Measurements from ENCODE around the gene TOR4A.
"Not testable (repeated sequence)": the region's sequence is repeated elsewhere in the genome, so short reads cannot be mapped to it uniquely, and the experiment has no call there.

The TOR4A gene

GRCh38 chr9:137235424-137236237 is 41.9 kb upstream of the TOR4A start:
- Mint-ChIP-seq H3K4me1 (ENCODE audit: low read depth) (peaks cover 8% of the 10 kb centered on the region), H3K27me3 (no peaks in the 10 kb centered on the region), H3K4me3 (no peak overlapping the region), H3K27ac (no peak overlapping the region), H3K36me3 (no peaks in the 10 kb centered on the region), H3K9me3 (ENCODE audit: low read depth) (no peaks in the 10 kb centered on the region)

DNA sequence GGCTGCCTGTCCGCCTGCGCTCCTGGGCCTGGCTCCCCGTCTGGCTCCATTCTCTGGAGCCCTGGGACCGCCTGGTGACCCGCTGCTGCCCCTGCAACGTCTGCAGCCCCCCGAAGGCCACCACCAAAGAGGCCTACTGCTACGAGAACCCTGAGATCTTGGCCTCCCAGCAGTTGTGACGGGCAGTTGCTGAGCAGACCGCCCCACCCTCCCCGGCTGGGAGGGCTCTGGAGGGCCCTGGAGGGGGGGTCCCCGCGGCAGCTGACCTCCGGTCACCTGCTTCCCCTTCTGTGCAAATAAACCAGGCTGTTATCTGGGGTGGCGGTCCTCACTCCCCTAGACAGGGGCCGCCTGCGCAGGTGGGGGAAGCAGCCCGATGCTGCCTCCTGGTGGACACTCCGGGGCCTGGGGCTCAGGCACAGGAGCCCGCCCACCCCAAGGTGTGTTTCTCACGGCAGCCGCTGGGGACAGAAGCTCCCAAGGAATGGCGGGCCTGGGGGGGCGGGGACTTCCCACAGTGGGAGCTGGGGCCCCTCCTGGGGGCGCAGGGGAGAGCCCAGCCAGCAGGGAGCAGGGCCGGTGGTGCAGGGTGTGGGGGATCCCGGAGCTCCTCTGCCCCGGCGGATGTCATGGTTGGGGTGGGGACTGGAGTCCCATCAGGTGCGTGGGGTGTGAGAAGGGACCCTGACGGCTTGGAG is 41.1 kb upstream of the TOR4A start:
- H3K27me3 Mint-ChIP-seq = no peaks in the 10 kb centered on the region
- no peak overlapping the region for H3K4me3 Mint-ChIP-seq
- H3K4me1 Mint-ChIP-seq (ENCODE audit: low read depth) = peaks cover 10% of the 10 kb centered on the region
- H3K27ac Mint-ChIP-seq = no peak overlapping the region
- H3K9me3 Mint-ChIP-seq (ENCODE audit: low read depth) = no peaks in the 10 kb centered on the region
- H3K36me3 Mint-ChIP-seq = no peaks in the 10 kb centered on the region

DNA sequence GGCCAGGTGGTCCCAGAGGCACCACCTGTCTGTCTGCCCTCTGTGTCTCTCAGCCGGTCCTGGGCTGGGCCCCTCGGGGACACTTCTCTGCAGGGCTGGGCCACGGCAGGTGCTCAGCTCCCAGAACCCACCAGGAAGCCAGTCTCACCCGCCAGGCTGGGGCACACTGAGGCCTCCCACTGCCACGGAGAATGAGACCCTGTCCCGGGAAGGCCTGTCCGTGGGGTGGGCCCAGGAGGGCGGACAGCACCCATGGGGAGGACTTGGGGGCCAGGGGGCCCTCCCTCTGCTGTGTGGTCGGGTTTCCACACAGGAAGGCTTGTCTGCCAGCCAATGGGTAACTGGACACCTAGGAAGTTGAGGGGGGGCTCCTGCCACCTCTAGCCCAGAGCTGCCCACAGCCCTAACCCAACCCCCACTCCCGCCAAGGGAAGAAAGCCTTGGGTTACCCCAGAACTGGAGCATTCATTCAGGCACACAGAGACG is 40.5 kb upstream of the TOR4A start:
- Mint-ChIP-seq H3K4me1 (ENCODE audit: low read depth) (peaks cover 10% of the 10 kb centered on the region), H3K27ac (no peak overlapping the region), H3K9me3 (ENCODE audit: low read depth) (no peaks in the 10 kb centered on the region)

GRCh38 chr9:137237759-137238726 is 39.5 kb upstream of the TOR4A start:
- no peak overlapping the region for H3K4me3 Mint-ChIP-seq
- H3K9me3 Mint-ChIP-seq (ENCODE audit: low read depth) = no peaks in the 10 kb centered on the region
- no peaks in the 10 kb centered on the region for H3K27me3 Mint-ChIP-seq
- H3K4me1 Mint-ChIP-seq (ENCODE audit: low read depth) = peaks cover 20% of the 10 kb centered on the region
- peaks cover 4% of the 10 kb centered on the region for H3K36me3 Mint-ChIP-seq
- H3K27ac Mint-ChIP-seq = no peak overlapping the region

More for the DNA sequence above, 40.5 kb upstream of the TOR4A start:
- Mint-ChIP-seq H3K36me3 (no peaks in the 10 kb centered on the region), H3K27me3 (no peaks in the 10 kb centered on the region), H3K4me3 (no peak overlapping the region)

DNA sequence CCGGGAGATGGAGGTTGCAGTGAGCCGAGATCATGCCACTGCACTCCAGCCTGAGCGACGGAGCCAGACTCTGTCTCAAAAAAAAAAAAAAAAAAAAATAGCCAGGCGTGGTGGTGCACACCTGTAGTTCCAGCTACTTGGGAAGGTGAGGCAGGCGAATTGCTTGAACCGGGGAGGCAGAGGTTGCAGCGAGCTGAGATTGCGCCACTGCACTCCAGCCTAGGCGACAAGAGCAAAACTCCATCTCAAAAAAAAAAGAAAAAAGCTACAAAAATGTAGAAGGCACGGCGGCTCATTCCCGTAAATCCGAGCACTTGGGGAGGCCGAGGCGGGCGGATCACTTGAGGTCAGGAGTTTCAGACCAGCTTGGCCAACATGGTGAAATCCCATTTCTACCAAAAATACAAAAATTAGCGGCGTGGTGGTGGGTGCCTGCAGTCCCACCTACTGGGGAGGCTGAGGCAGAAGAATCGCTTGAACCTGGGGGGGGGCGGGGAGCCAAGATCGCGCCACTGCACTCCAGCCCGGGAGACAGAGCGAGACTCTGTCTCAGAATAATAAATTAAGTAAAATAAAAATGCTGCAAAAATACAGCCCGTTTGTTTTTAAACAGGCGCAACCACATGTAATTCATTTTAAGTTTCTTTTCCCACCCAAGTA is 37.9 kb upstream of the TOR4A start:
- Mint-ChIP-seq H3K4me3 (peak overlapping the region; percentile 80), H3K4me1 (ENCODE audit: low read depth) (peaks cover 20% of the 10 kb centered on the region), H3K27ac (peak overlapping the region; percentile 54)
- H3K9me3 Mint-ChIP-seq (ENCODE audit: low read depth); H3K36me3 Mint-ChIP-seq; H3K27me3 Mint-ChIP-seq: not testable (repeated sequence)

- H3K4me1 Mint-ChIP-seq (ENCODE audit: low read depth) = peaks cover 20% of the 10 kb centered on the region
Observed at GRCh38 chr9:137240318-137240840, 37.1 kb upstream of the TOR4A start.

DNA sequence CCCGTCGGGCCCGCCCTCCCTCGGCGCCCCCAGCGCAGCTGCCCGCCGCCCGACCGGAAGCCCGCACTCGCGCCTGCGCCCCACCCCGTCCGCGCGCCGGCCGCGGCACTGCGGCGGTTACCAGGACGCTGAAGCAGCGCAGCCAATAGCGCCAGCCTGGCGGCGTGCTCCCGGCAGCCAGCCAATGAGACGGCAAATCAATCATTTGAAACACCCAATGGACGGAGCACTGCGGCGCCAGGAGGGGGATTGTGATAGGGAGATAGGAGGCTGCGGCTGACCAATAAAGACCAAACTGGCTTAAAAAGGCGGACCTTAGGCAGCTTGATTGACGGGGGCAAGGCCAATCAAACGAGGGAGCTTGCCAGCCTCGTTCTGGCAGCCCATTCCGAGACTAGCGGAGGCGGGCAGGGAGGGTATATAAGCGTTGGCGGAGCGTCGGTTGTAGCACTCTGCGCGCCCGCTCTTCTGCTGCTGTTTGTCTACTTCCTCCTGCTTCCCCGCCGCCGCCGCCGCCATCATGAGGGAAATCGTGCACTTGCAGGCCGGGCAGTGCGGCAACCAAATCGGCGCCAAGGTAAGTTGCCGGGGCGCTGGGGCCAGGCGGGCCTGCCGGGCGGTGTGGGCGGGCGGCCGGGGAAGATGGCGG is 36.6 kb upstream of the TOR4A start, which contains the start of gene TUBB4B:
TUBB4B (plus strand) TSS at position 447 of the 649 bp plus-strand sequence; CDS start at position 521, 74 bp downstream.
- H3K27me3 Mint-ChIP-seq = no peaks in the 10 kb centered on the region
- H3K4me3 Mint-ChIP-seq = peak within 1 kb of the TSS; percentile 93
- H3K9me3 Mint-ChIP-seq (ENCODE audit: low read depth) = no peaks in the 10 kb centered on the region
- peaks cover 4% of the 10 kb centered on the region for H3K36me3 Mint-ChIP-seq
- peak within 1 kb of the TSS; percentile 87 for H3K27ac Mint-ChIP-seq
- H3K4me1 Mint-ChIP-seq (ENCODE audit: low read depth) = peaks cover 20% of the 10 kb centered on the region

More at GRCh38 chr9:137240318-137240840, 37.1 kb upstream of the TOR4A start:
- no peak overlapping the region for H3K27ac Mint-ChIP-seq
- H3K9me3 Mint-ChIP-seq (ENCODE audit: low read depth) = no peaks in the 10 kb centered on the region
- H3K27me3 Mint-ChIP-seq = no peaks in the 10 kb centered on the region
- H3K4me3 Mint-ChIP-seq = peak overlapping the region; percentile 80
- peaks cover 4% of the 10 kb centered on the region for H3K36me3 Mint-ChIP-seq

- H3K4me3 Mint-ChIP-seq = peak overlapping the region; percentile 93
- peaks cover 20% of the 10 kb centered on the region for H3K4me1 Mint-ChIP-seq (ENCODE audit: low read depth)
- H3K27me3 Mint-ChIP-seq = no peaks in the 10 kb centered on the region
- H3K27ac Mint-ChIP-seq = no peak overlapping the region
- no peaks in the 10 kb centered on the region for H3K9me3 Mint-ChIP-seq (ENCODE audit: low read depth)
- H3K36me3 Mint-ChIP-seq = peaks cover 4% of the 10 kb centered on the region
Observed at GRCh38 chr9:137241490-137242268, 35.8 kb upstream of the TOR4A start.

- no peaks in the 10 kb centered on the region for H3K27me3 Mint-ChIP-seq
- H3K4me1 Mint-ChIP-seq (ENCODE audit: low read depth) = peaks cover 18% of the 10 kb centered on the region
- peaks cover 4% of the 10 kb centered on the region for H3K36me3 Mint-ChIP-seq
Observed at GRCh38 chr9:137242269-137243203, 35.0 kb upstream of the TOR4A start.

GRCh38 chr9:137243266-137243625 is 34.3 kb upstream of the TOR4A start:
- not testable (repeated sequence) for H3K36me3 Mint-ChIP-seq; H3K27me3 Mint-ChIP-seq; H3K27ac Mint-ChIP-seq; H3K9me3 Mint-ChIP-seq (ENCODE audit: low read depth); H3K4me3 Mint-ChIP-seq
- H3K4me1 Mint-ChIP-seq (ENCODE audit: low read depth) = peaks cover 18% of the 10 kb centered on the region

More at GRCh38 chr9:137242269-137243203, 35.0 kb upstream of the TOR4A start:
- Mint-ChIP-seq H3K9me3 (ENCODE audit: low read depth) (no peaks in the 10 kb centered on the region), H3K27ac (peak overlapping the region; percentile 72), H3K4me3 (peak overlapping the region; percentile 87)

DNA sequence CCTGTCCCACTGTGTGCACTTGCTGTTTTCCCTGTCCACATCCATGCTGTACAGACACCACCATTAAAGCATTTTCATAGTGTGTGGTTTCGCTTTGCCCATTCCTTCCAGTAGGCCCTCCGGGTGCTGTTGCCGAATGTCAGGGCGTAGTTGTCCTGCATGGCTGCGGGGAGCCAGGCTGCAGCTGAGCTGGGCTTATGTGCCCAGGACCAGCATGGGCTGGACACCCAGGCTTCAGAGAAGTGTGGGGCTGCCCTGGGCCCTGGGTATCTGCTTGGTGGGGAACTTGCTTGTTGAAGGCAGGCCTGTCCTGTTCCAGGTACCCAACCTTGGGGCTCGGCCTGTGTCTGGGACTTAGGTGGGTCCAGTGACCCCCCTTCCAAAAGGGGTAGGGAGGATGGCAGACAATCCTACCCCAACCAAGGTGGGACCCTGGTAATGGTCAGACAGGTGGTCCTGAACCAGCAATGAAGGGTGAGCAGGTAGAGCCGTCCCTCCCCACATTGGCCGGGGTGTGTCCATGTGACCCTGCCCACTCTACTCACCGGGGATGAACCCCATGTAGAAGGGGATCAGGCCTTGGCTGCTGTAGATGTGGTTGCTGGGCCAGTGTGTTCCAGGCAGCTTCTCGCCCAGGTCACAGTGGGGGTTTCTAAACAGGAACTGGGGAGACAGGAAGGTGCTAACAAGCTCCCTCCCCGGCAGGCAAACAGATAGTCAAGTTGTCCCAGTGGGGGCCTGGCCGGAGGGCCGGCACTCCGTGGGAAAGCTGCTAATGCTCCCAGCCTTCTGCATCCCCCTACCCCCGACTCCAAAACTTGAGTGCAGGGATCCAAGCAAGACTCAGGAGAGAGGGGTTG is 33.7 kb upstream of the TOR4A start:
- Mint-ChIP-seq H3K4me1 (ENCODE audit: low read depth) (peaks cover 16% of the 10 kb centered on the region), H3K27ac (no peak overlapping the region), H3K36me3 (peaks cover 4% of the 10 kb centered on the region), H3K9me3 (ENCODE audit: low read depth) (no peaks in the 10 kb centered on the region), H3K27me3 (no peaks in the 10 kb centered on the region), H3K4me3 (peak overlapping the region; percentile 17)

All from activated naive CD8-positive, alpha-beta T cell (primary cell).